ENCODE results near the gene ARSK. TPM values are rescaled to one million over a fixed set of nuclear protein-coding genes. Genes with fewer than 3 reads are reported as not detected.
A peak's percentile ranks its signal among the peaks of the same experiment; 100 is the strongest.

Gene ARSK
- total RNA-seq, 1 experiment from 2014 or later, result 3.6 TPM

DNA sequence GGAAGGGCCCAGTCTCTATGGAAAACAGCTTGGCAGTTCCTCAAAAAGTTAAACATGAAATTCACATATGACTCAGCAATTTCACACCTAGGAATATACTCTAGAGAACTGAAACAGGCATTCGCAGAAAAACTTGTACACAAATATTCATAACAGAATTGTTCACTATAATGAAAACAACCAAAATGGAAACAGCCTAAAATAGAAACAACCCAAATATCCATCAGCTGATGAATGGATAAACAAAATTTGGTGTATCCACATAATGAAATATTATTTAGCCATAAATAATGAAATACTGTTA, 60.2 kb downstream of the ARSK start:
- H3K9me3 Mint-ChIP-seq (ENCODE audit: unreplicated experiment), result peaks cover 8% of the 10 kb centered on the region
- no TSS peak for BruUV-seq (replicated peaks)
- CTCF ChIA-PET, result interaction anchor here (0.6 kb wide), 1 partner anchor 51 kb away, joined by 3 read pairs; no protein-coding TSS in a partner anchor
- H3K27me3 Mint-ChIP-seq (ENCODE audit: insufficient read depth, unreplicated experiment), result no peaks in the 10 kb centered on the region
- no peak overlapping the region for H3K27ac Mint-ChIP-seq (ENCODE audit: low read depth, unreplicated experiment)
- TF ChIP-seq, protein P1, sequence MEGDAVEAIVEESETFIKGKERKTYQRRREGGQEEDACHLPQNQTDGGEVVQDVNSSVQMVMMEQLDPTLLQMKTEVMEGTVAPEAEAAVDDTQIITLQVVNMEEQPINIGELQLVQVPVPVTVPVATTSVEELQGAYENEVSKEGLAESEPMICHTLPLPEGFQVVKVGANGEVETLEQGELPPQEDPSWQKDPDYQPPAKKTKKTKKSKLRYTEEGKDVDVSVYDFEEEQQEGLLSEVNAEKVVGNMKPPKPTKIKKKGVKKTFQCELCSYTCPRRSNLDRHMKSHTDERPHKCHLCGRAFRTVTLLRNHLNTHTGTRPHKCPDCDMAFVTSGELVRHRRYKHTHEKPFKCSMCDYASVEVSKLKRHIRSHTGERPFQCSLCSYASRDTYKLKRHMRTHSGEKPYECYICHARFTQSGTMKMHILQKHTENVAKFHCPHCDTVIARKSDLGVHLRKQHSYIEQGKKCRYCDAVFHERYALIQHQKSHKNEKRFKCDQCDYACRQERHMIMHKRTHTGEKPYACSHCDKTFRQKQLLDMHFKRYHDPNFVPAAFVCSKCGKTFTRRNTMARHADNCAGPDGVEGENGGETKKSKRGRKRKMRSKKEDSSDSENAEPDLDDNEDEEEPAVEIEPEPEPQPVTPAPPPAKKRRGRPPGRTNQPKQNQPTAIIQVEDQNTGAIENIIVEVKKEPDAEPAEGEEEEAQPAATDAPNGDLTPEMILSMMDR (IDR thresholded peaks at IDR 0.05; ENCODE audit: unreplicated experiment), result no peak
- peak; percentile 28 for DNase-seq (ENCODE audit: unreplicated experiment)
- peaks cover 9% of the 10 kb centered on the region for H3K4me1 Mint-ChIP-seq (ENCODE audit: insufficient read depth, unreplicated experiment)
- POLR2A ChIA-PET, result interaction anchor here (0.7 to 1.6 kb wide), 3 partner anchors 16 to 528 kb away, joined by 3 read pairs; partner anchors contain the start of genes ARSK and SKIC3
- no peak overlapping the region for H3K4me3 Mint-ChIP-seq (ENCODE audit: unreplicated experiment)
- intact Hi-C loops (cut with micrococcal nuclease), result no loop called here
- no peaks in the 10 kb centered on the region for H3K36me3 Mint-ChIP-seq (ENCODE audit: insufficient read depth, unreplicated experiment)

- intact Hi-C loops (cut with micrococcal nuclease), result loop anchor here (2.0 kb wide), 1 partner anchor 62 kb away; the partner anchor contains the start of genes ARSK and SKIC3
- TF ChIP-seq, protein P1 (IDR thresholded peaks at IDR 0.05; ENCODE audit: unreplicated experiment), result no peak
- ChIA-PET POLR2A (interaction anchor here (0.8 to 2.0 kb wide), 6 partner anchors 9 to 549 kb away, joined by 3 to 14 read pairs (median 5); partner anchors contain the start of genes ARSK and SKIC3), CTCF (no interaction called here)
- BruUV-seq (replicated peaks), result no TSS peak
- H3K27me3 Mint-ChIP-seq (ENCODE audit: insufficient read depth, unreplicated experiment), result no peaks in the 10 kb centered on the region
- peaks cover 8% of the 10 kb centered on the region for H3K9me3 Mint-ChIP-seq (ENCODE audit: unreplicated experiment)
- peak overlapping the region; percentile 36 for H3K4me3 Mint-ChIP-seq (ENCODE audit: unreplicated experiment)
- H3K36me3 Mint-ChIP-seq (ENCODE audit: insufficient read depth, unreplicated experiment), result no peaks in the 10 kb centered on the region
- peaks cover 9% of the 10 kb centered on the region for H3K4me1 Mint-ChIP-seq (ENCODE audit: insufficient read depth, unreplicated experiment)
- peak; percentile 83 for DNase-seq (ENCODE audit: unreplicated experiment)
- peak overlapping the region; percentile 64 for H3K27ac Mint-ChIP-seq (ENCODE audit: low read depth, unreplicated experiment)
These were observed 62.2 kb downstream of the ARSK start for GRCh38 chr5:95617057-95617456.

DNA sequence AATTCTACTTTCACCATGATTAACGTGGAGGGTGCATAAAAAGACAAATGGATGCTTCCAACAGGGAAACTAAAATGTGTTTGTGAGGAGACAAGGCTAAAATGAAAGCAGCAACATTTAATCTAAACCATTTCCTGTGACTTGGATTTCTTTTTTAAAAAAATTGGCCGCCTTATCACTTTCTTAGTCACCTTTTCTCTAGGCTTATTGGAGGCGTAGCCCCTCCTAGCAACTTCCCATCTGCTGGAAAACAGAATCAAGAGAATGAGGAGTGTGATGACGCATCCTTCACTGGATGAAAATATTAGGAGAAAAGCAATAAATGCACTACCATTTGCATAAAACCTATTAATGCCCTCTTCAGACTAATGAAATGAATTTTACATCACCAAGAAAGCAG, 64.2 kb downstream of the ARSK start:
- BruUV-seq (replicated peaks), result no TSS peak
- Mint-ChIP-seq H3K9me3 (ENCODE audit: unreplicated experiment) (peaks cover 1% of the 10 kb centered on the region), H3K4me3 (ENCODE audit: unreplicated experiment) (no peak overlapping the region)

GRCh38 chr5:95619514-95620029, 64.7 kb downstream of the ARSK start:
- DNase-seq (ENCODE audit: unreplicated experiment), result no peak
- Mint-ChIP-seq H3K4me1 (ENCODE audit: insufficient read depth, unreplicated experiment) (peaks cover 9% of the 10 kb centered on the region), H3K27me3 (ENCODE audit: insufficient read depth, unreplicated experiment) (no peaks in the 10 kb centered on the region), H3K36me3 (ENCODE audit: insufficient read depth, unreplicated experiment) (no peaks in the 10 kb centered on the region), H3K4me3 (ENCODE audit: unreplicated experiment) (no peak overlapping the region), H3K27ac (ENCODE audit: low read depth, unreplicated experiment) (no peak overlapping the region), H3K9me3 (ENCODE audit: unreplicated experiment) (no peaks in the 10 kb centered on the region)
- TF ChIP-seq, protein P1 (IDR thresholded peaks at IDR 0.05; ENCODE audit: unreplicated experiment), result no peak
- BruUV-seq (replicated peaks), result no TSS peak
- ChIA-PET POLR2A (no interaction called here), CTCF (interaction anchor here (0.5 kb wide), 1 partner anchor 32 kb away, joined by 3 read pairs; no protein-coding TSS in a partner anchor)
- intact Hi-C loops (cut with micrococcal nuclease), result no loop called here

More for the DNA sequence above, 64.2 kb downstream of the ARSK start:
- Mint-ChIP-seq H3K36me3 (ENCODE audit: insufficient read depth, unreplicated experiment) (no peaks in the 10 kb centered on the region), H3K27me3 (ENCODE audit: insufficient read depth, unreplicated experiment) (no peaks in the 10 kb centered on the region), H3K27ac (ENCODE audit: low read depth, unreplicated experiment) (no peak overlapping the region), H3K4me1 (ENCODE audit: insufficient read depth, unreplicated experiment) (peaks cover 9% of the 10 kb centered on the region)
- TF ChIP-seq, protein P1 (IDR thresholded peaks at IDR 0.05; ENCODE audit: unreplicated experiment), result no peak
- POLR2A ChIA-PET, result interaction anchor here (0.7 to 2.0 kb wide), 2 partner anchors 12 to 23 kb away, joined by 3 to 6 read pairs; no protein-coding TSS in a partner anchor
- no peak for DNase-seq (ENCODE audit: unreplicated experiment)
- intact Hi-C loops (cut with micrococcal nuclease), result no loop called here
- CTCF ChIA-PET, result interaction anchor here (0.6 kb wide), 1 partner anchor 29 kb away, joined by 3 read pairs; no protein-coding TSS in a partner anchor

All from MCF 10A (cell line).